Left renal cortex interstitium (tissue), 4 donors: ENCODE measurements around the gene ZNF335. TPM values are rescaled to one million over a fixed set of nuclear protein-coding genes. Genes with fewer than 3 reads are reported as not detected.
A peak's percentile ranks its signal among the peaks of the same experiment; 100 is the strongest.
"Not testable (repeated sequence)": the region's sequence is repeated elsewhere in the genome, so short reads cannot be mapped to it uniquely, and the experiment has no call there.

ENCODE experiments used
- DNase-seq, 4 donors: peaks; one replicate each; pipeline ENCODE4 v3.0.0-alpha.2; 2013; ENCODE audit warnings: low read depth in 4 of 4, low spot score in 2 of 4, missing footprints in 1 of 4
- polyA plus RNA-seq, 4 donors: library from polyadenylated mRNA; unstranded; fragments of 120-200 nt; gene quantifications; one replicate each; pipeline ENCODE4 v1.2.1, GENCODE V29; 2013; ENCODE audit not compliant: insufficient read length in 4 of 4

Gene ZNF335
- polyA plus RNA-seq, 4 donors: 10.7 to 21.1 (median 14.2) TPM

- DNase-seq: no peak
Measured at GRCh38 chr20:45938727-45939438, 33.1 kb downstream of the ZNF335 start.

DNA sequence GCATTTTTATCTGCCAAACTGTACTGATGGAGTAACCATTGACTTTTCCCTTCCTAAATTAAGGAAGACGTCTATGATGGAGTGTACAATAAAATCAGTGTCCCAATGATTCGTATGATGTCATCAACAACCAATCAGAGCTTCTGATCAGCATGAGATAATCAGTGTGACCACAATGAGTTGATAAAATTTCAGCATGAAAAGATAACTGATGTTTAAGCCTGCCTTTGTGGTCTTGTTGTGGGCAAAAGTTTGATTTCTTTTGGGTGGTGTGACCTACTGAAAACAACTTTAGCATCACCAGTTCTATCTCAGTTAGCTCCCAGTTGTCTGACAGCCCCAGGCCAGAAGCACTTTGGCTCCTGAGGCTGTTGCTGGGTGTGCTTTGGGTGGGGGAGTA lies 34.2 kb downstream of the ZNF335 start:
- DNase-seq: no peak

GRCh38 chr20:45935416-45936046 lies 36.5 kb downstream of the ZNF335 start:
- DNase-seq: no peak

GRCh38 chr20:45934586-45935415 lies 37.2 kb downstream of the ZNF335 start, which contains the start of gene PCIF1:
Gene PCIF1, plus strand, starts transcription at chr20:45934683. Its CDS starts 4,317 bp downstream, at chr20:45939000.
- peak; percentile 98 to 99 (median 98) for DNase-seq

DNA sequence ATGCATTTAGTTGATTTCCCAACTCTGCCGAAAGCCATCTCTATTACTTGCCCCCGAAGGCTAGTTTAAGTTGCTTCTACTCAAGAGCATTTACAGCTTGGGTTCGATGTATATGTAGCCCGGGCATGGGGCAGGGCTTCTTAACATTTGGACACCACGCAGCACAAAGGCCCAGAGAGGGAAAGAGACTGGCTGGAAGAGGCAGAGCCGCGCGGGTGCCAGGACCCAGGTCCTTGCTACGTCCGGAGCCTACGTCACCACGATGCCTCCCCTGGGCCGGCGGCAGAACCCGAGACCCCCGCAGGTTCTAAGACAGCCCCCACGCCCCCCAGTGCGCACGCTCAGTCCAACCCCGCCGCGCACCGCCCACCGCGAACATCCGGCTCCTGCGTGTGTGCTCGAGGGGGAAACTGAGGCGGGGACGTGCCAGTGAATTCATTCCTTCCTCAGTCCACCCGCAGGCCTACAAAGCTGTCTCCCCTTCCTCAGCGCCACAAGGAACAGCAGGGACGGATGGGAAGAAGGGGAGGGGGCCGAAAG lies 37.9 kb downstream of the ZNF335 start:
- peak in 1 of 4 donors; percentile 75 for DNase-seq

DNA sequence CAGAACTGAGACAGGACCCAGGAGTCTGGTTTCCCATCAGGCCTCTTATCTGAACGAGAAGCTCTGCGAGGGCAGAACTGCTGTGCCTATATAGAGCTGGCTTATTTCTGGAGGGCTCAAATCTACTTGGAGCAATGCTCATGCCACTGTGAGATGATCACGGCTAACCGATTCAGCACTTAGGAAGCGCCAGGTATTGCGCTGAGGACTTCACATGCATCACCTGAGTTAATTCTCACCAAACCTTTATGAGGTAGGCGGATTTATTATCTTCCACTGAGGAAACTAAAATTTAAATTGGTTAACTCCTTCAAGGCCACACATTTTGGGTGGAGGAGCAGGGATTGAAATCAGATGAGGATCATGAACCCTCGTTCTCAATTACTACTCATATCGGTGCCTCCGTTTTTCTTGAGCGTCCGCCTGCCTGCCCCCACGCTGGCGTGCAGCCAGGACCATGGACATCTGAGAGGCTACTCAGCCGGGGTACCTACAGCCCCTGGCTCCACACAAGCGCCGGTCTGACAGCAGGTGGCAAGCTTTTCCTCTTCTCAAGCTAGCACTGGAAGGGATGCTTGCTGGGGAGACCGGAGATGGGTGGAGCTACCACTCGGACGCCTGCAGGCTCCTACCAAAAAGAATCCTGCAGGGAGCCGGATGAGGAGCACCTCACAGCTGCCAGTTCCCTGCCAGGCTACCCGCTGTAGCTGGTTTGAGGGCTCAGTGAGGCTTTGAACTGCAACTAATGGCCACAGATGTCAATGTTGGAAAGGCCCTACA lies 38.5 kb downstream of the ZNF335 start:
- peak in 3 of 4 donors; percentile 52 to 66 (median 56) for DNase-seq

DNA sequence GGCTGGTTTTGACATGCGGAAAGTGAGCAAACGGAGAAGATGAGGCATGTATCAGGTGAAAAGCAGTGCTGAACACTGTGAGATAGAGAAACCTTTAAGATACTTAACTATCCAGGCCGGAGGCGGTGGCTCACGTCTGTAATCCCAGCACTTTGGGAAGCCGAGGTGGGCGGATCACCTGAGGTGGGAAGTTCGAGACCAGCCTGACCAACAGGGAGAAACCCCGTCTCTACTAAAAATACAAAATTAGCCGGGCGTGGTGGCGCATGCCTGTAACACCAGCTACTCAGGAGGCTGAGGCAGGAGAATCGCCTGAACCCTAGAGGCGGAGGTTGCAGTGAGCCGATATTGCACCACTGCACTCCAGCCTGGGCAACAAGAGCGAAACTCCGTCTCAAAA lies 40.3 kb downstream of the ZNF335 start:
- DNase-seq: not testable (repeated sequence)

DNA sequence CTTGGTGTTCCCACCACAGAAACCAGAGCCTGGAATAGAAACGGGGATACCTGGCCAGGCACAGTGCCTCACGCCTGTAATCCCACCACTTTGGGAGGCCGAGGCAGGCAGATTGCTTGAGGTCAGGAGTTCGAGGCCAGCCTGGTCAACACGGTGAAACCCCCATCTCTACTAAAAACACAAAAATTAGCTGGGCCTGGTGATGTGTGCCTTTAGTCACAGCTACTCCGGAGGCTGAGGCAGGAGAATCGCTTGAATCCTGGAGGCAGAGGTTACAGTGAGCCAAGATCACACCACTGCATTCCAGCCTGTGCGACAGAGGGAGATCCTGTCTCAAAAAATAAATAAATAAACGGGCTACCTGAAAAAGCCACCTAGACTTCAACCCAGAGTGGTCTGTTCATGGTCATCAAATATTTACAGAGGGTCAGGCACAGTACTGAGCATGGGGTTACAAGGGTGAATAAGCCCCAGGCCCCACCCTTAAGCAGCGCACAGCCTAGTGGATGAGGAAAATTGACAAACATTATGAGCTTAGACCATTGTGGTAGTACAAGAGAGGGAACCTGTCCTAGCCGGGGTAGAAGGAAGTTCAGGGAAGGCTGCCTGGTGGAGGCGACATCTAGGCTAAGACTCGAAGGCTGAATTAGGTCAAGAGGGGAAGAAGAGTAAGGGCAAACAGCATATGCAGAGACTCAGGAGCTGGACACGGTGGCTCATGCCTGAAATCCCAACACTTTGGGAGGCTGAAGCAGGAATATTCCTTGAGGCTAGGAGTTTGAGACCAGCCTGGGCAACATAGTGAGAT lies 44.7 kb downstream of the ZNF335 start:
- no peak for DNase-seq

- no peak for DNase-seq
Measured at GRCh38 chr20:45926731-45927070, 45.3 kb downstream of the ZNF335 start.

GRCh38 chr20:45925821-45926506 lies 46.0 kb downstream of the ZNF335 start:
- no peak for DNase-seq

- peak in 1 of 4 donors; percentile 44 for DNase-seq
Measured at GRCh38 chr20:45924391-45925261, 47.4 kb downstream of the ZNF335 start.

DNA sequence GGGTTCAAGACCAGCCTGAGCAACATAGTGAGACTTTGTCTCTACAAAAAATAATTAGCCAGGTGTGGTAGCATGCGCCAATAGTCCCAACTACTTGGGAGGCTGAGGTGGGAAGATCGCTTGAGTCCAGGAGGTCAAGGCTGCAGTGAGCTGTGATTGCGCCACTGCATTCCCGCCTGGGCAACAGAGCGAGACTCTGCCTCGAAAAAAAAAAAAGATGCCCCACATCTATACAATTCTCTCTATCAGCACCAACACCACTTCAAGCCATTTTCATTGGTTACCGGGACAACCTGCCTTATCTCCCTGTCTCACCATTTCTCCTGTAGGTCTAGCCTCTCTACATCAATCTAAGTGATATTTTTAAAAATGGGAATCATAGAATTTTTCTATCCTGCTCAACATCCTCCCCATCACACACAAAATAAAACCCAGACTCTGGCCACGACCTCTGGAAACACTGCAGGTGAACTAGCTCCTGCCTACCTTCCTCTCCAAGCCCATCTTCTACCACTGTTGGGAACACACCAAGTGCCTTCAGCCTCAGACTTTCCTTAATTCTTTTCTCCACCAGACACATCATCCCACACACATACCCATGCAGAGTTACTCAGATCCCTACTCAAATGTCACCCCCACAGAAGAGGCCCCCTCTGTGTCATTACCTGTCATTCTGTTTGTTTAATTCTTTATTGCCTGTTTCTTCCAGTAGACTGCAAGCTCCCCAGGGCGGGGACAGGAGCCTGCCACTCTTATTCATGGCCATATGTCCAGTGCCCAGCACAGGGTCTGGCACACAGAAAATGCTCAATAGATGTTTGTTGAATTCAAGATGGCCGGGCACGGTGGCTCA lies 50.4 kb downstream of the ZNF335 start:
- DNase-seq: no peak

- no peak for DNase-seq
Measured at GRCh38 chr20:45920462-45921336, 51.3 kb downstream of the ZNF335 start.

DNA sequence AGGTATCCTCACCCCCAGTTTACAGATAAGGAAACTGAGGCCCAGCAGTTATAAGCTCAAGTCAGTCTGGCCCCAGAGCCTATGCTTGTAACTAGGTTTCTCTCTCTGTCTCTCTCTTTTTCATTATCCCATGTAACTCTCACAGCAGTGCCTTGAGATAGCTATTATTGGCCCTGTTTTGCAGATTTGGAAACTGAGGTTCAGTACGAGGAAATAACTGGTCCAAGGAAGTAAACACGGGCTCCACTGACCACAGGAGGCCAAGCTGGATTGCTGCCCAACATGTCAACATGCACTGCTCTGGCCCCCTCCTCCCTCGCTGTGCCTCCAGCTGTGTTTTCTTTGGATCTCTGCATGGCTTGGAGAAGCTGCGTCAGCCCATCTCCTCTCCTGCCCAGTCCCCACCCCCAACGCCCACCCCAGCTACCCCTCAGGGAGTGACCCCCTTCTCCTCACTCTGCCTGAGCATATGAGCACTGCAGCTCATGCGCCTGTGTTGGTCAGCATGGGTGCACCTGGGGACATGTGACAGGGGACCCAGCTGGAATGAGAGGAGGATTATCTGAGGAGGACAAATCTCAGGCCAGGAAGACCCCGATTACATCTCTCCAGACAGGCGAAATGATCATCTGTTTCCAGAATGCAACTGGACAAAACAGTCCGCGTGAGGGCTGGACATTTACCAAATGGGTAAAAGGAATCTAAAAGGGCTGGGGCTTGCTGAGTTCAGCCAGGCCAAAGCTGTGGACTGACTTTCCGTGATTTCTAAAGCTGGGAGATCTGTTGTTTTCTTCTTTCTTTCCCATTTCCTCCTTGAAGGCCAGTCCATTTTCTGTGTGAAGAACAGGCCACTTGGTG lies 52.2 kb downstream of the ZNF335 start:
- peak in 3 of 4 donors; percentile 34 to 66 (median 51) for DNase-seq
